ENCODE results near the gene CHPF.

DNA sequence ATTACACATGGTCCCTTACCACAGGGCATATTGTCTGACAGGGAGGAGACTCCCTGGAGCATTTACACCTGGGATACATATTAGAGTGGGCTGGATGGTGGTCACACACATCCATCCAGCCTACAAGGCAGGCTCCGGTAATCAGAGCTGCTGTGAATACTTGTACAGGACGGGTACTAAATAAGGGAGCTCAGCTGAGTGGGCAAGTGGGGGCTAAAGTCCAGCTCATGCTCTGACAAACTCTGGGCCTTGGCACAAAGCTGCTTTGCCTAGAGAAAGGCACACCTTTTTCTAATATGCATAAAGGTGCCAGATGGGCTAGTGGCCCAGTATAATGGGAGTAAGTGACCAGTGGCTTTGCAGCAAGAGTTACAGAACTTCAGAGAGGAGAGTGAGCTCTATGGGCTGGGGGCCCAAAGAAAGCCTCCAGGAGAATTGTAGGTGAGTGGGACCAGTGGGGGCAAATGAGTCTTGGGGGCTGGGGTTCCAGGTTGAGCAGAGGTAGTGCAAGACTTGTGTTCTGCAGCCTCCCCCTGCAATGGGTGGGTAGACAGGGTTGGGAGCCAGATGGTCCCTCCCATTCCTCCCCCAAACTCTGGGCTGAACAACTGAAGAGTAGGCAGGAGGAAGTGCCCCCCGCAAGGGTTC, 1.8 kb upstream of the CHPF start:
- no peak for TF ChIP-seq SIN3A (IDR thresholded peaks at IDR 0.05; ENCODE audit: borderline replicate concordance, insufficient read depth, low read length)
- TF ChIP-seq, protein P1, sequence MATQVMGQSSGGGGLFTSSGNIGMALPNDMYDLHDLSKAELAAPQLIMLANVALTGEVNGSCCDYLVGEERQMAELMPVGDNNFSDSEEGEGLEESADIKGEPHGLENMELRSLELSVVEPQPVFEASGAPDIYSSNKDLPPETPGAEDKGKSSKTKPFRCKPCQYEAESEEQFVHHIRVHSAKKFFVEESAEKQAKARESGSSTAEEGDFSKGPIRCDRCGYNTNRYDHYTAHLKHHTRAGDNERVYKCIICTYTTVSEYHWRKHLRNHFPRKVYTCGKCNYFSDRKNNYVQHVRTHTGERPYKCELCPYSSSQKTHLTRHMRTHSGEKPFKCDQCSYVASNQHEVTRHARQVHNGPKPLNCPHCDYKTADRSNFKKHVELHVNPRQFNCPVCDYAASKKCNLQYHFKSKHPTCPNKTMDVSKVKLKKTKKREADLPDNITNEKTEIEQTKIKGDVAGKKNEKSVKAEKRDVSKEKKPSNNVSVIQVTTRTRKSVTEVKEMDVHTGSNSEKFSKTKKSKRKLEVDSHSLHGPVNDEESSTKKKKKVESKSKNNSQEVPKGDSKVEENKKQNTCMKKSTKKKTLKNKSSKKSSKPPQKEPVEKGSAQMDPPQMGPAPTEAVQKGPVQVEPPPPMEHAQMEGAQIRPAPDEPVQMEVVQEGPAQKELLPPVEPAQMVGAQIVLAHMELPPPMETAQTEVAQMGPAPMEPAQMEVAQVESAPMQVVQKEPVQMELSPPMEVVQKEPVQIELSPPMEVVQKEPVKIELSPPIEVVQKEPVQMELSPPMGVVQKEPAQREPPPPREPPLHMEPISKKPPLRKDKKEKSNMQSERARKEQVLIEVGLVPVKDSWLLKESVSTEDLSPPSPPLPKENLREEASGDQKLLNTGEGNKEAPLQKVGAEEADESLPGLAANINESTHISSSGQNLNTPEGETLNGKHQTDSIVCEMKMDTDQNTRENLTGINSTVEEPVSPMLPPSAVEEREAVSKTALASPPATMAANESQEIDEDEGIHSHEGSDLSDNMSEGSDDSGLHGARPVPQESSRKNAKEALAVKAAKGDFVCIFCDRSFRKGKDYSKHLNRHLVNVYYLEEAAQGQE (IDR thresholded peaks at IDR 0.05; ENCODE audit: insufficient read depth in 1 of 2, low read depth in 2 of 2, low read length in 2 of 2): no peak
- TF ChIP-seq POLR2AphosphoS5 (IDR thresholded peaks at IDR 0.05; ENCODE audit: low read depth, low read length): no peak

Measured in PFSK-1 (cell line).